HL-60 (cell line): ENCODE measurements around the gene SLC24A1.

Experiments used
- GABPA ChIP-seq: IDR thresholded peaks from 2 replicates; pipeline ENCODE4 v1.6.1; 2012; ENCODE audit warnings: low read depth
- POLR2AphosphoS5 ChIP-seq: IDR thresholded peaks from 2 replicates; pipeline ENCODE4 v1.6.1; 2012; ENCODE audit warnings: low read depth
- SPI1 ChIP-seq: IDR thresholded peaks from 2 replicates; pipeline ENCODE4 v1.6.1; 2012; ENCODE audit warnings: low read depth, mild to moderate bottlenecking, borderline replicate concordance
- TF ChIP-seq, protein P1 (sequence below): IDR thresholded peaks from one replicate; pipeline ENCODE4 v1.5.1; 2011; ENCODE audit warnings: low read length, control low read depth, inconsistent platforms; ENCODE audit not compliant: insufficient read depth

- TF ChIP-seq SPI1 (no peak), POLR2AphosphoS5 (no peak), GABPA (no peak)
- TF ChIP-seq, protein P1, sequence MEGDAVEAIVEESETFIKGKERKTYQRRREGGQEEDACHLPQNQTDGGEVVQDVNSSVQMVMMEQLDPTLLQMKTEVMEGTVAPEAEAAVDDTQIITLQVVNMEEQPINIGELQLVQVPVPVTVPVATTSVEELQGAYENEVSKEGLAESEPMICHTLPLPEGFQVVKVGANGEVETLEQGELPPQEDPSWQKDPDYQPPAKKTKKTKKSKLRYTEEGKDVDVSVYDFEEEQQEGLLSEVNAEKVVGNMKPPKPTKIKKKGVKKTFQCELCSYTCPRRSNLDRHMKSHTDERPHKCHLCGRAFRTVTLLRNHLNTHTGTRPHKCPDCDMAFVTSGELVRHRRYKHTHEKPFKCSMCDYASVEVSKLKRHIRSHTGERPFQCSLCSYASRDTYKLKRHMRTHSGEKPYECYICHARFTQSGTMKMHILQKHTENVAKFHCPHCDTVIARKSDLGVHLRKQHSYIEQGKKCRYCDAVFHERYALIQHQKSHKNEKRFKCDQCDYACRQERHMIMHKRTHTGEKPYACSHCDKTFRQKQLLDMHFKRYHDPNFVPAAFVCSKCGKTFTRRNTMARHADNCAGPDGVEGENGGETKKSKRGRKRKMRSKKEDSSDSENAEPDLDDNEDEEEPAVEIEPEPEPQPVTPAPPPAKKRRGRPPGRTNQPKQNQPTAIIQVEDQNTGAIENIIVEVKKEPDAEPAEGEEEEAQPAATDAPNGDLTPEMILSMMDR, result no peak
Measured at GRCh38 chr15:65655457-65655856, 33.7 kb downstream of the SLC24A1 start.
